GM04504 (cell line): ENCODE results near the gene REG1B.

Source experiments
- DNase-seq: peaks from one replicate; pipeline ENCODE4 v3.0.0-alpha.2; 2012; ENCODE audit warnings: low read depth

REG1B gene, protein sequence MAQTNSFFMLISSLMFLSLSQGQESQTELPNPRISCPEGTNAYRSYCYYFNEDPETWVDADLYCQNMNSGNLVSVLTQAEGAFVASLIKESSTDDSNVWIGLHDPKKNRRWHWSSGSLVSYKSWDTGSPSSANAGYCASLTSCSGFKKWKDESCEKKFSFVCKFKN

GRCh38 chr2:79087785-79088364 is at the start of gene REG1B:
Gene REG1B, minus strand, starts transcription at chr2:79087993. Its CDS starts 381 bp downstream, at chr2:79087612.
- DNase-seq, result no peak

- no peak for DNase-seq
Observed at GRCh38 chr2:79131687-79132086, 43.9 kb upstream of the REG1B start.

GRCh38 chr2:79129804-79130203 is 42.0 kb upstream of the REG1B start:
- no peak for DNase-seq

- DNase-seq, result no peak
Observed at GRCh38 chr2:79129260-79129659, 41.5 kb upstream of the REG1B start.

DNA sequence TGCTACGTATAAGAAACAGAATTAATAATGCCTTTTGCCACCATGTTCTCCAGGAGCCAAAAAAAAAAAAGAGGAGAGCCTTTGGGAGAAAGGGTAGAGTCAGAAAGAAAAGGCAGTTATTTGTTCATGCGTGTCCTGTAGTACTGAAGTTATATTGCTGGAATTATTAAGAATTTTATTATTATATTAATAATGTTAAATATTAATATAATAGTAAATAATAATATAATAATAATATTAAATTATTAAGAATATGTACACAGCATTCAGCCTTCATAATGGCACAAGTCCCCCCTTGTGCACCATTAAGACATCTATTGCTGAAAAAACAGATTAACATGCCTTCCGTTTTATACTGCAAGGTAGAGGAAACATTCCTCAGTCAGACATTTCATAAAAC is 40.6 kb upstream of the REG1B start:
- DNase-seq, result no peak

- no peak for DNase-seq
Observed at GRCh38 chr2:79125721-79125985, 37.9 kb upstream of the REG1B start.

DNA sequence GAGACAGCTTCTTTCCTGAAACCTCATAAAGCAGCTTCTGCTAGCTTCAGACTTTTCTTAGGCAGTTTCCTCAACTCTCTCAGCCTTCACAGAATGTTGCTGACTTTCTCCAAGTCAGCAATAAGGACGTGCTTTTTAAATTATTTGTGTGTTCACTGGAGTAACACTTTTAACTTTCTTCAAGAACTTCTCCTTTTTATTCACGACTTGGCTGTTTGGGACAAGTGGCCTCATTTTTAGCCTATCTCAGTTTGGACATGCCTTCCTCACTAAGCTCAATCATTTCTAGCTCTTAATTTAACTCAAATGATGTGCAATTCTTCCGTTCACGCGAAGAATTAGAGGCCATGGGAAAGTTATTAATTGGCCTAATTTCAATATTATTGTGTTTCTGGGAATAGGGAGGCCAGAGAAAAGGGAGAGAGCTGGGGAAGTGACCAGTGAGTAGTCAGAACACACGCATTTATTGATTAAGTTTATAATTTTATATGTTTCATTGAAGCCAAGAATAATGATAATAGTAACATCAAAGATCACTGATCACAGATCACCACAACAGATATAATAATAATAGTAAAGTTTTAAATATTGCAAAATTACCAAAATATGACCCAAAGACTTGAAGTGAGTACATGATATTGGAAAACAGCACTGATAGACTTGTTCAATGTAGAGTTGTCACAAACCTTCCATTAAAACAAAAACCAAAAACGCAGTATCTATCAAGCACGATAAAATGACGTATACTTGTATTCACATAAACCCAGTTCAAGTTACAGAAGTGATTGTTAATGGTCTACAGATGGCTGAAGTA is 37.3 kb upstream of the REG1B start:
- DNase-seq, result no peak

GRCh38 chr2:79122676-79123075 is 34.9 kb upstream of the REG1B start:
- DNase-seq, result no peak

GRCh38 chr2:79120194-79120713 is 32.5 kb upstream of the REG1B start, which contains the start of gene REG1A:
Gene REG1A, plus strand, starts transcription at chr2:79120488. Its CDS starts 374 bp downstream, at chr2:79120862.
- no peak for DNase-seq

GRCh38 chr2:79116997-79117928 is 29.5 kb upstream of the REG1B start:
- DNase-seq, result no peak

DNA sequence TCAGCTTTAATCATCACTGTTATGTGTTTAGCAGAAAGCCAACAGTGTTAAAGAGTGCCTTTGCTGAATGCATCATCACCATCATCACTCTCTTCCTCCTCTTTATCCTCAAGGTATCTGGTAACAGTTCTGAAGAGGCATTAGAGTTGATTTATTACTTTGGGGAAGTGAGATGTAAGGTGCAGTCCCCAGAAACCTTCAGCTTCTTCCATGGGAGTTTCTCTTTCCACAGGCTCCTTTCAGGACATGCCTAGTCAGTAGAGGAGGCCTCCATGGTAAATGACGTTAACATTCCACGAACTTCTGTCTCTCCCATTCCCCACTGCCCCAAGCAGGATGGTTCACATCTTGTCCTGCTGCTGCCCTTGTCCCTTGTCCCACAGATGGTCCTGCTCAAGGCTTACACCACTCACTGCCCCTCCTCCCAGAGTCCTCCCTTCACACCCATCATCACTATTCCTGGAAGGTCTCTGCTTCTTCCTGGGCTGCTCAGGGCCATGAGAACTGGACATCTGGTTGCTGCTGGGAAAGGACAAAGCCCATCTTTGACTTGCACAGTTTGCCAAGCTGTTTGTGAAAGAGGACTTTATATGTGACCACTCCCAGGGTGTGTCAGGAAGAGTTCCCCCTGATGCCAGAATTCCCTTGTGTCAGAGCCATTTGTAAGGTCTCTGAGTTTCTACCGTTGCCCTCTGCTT is 27.2 kb upstream of the REG1B start:
- no peak for DNase-seq

DNA sequence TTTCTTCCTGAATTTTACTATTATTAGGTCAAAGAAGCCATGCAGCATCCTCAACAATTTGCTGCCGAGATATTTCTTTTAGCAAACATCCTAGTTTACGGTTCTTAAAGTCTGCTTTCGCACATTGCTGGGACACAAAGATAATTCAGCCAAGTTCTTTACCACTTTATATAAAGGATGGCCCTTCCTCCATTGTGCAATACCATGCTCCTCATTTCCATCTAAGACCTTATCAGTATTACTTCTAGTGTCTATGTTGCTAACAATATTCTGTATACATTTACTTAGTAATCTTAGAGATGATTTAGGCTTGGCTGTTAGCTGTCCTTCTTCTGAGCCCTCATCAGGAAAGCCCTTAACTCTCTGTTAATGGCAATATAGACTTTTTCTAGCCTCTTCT is 24.5 kb upstream of the REG1B start:
- DNase-seq, result no peak

GRCh38 chr2:79105259-79105658 is 17.5 kb upstream of the REG1B start:
- no peak for DNase-seq

DNA sequence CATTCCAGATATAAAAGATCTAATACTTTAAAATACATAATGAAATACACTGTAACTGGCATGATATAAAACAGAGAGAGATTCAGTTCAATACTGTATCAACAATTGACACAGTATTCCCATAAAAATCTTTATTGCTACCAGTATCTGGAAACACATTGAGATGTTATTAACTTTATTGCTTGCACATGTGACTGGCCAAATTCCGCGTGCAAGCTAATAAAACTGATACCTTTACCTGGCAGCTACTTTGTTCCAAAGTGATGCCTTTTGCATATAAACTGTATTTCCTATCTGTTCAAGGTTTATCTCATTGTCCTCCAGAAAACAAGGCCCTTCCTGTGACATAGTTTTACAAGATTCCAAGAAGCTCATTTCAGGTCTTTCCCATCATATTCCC is 15.4 kb upstream of the REG1B start:
- no peak for DNase-seq

GRCh38 chr2:79101024-79101423 is 13.2 kb upstream of the REG1B start:
- no peak for DNase-seq

GRCh38 chr2:79100285-79100684 is 12.5 kb upstream of the REG1B start:
- no peak for DNase-seq

GRCh38 chr2:79099140-79099686 is 11.4 kb upstream of the REG1B start:
- no peak for DNase-seq

GRCh38 chr2:79097843-79098242 is 10.1 kb upstream of the REG1B start:
- no peak for DNase-seq

DNA sequence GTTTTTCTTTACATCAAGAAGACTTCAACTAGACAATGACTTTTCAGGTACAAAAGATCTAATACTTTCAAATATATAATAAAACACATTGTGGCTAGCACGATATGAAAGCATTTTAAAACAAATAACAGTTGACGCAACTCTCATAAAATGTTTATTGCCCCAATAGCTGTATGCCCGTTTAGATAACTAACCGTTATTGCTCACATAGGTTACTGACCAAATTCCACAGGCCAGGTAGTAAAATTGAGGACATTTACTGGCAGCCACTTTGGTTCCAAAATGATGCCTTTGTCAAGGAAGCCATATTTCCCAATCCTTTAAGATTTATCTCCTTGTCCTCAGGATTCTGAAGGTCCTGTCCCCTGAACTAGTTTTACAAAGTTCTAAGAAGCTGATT is 2.9 kb upstream of the REG1B start:
- no peak for DNase-seq

GRCh38 chr2:79086255-79086654 is 1.5 kb downstream of the REG1B start:
- no peak for DNase-seq

DNA sequence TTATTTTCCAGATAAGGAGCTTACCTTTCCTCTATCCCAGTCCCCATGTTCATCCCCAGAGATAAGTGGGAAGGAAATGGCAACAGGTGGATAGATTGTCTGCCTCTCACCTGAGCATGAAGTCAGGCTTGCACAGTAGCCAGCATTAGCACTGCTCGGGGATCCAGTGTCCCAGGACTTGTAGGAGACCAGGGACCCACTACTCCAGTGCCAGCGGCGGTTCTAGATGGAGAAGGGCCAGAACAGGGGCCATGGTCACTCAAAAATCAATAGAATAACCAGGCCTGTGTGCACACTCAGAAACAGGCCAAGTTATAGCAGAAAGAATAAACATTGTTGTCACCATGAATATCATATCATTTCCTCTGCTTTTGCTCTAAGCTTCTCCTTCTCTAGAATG is 2.4 kb downstream of the REG1B start:
- no peak for DNase-seq
